Measurements from ENCODE around the gene PLEKHM3. TPM values are rescaled to one million over a fixed set of nuclear protein-coding genes. Genes with fewer than 3 reads are reported as not detected.

PLEKHM3 gene
- total RNA-seq, 1 experiment from 2014 or later, result 8.4 TPM

GRCh38 chr2:207920321-207920720, 105.0 kb downstream of the PLEKHM3 start:
- CTCF ChIA-PET, result no interaction called here
- H3K79me2 ChIP-seq (ENCODE audit: low read depth), result no peaks in the 10 kb centered on the region
- no peak for DNase-seq
- no peaks in the 10 kb centered on the region for H4K20me1 ChIP-seq (ENCODE audit: insufficient read depth)
- intact Hi-C loops (cut with micrococcal nuclease; ENCODE audit: unreplicated experiment), result no loop called here
- no peaks in the 10 kb centered on the region for H3K9me2 ChIP-seq (ENCODE audit: insufficient read depth)
- TF ChIP-seq EZH2 (IDR thresholded peaks at IDR 0.05; ENCODE audit: low read depth), result no peak
- TF ChIP-seq, protein P1, sequence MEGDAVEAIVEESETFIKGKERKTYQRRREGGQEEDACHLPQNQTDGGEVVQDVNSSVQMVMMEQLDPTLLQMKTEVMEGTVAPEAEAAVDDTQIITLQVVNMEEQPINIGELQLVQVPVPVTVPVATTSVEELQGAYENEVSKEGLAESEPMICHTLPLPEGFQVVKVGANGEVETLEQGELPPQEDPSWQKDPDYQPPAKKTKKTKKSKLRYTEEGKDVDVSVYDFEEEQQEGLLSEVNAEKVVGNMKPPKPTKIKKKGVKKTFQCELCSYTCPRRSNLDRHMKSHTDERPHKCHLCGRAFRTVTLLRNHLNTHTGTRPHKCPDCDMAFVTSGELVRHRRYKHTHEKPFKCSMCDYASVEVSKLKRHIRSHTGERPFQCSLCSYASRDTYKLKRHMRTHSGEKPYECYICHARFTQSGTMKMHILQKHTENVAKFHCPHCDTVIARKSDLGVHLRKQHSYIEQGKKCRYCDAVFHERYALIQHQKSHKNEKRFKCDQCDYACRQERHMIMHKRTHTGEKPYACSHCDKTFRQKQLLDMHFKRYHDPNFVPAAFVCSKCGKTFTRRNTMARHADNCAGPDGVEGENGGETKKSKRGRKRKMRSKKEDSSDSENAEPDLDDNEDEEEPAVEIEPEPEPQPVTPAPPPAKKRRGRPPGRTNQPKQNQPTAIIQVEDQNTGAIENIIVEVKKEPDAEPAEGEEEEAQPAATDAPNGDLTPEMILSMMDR (conservative IDR thresholded peaks at IDR 0.05), result no peak
- BruUV-seq (replicated peaks), result no TSS peak
- no peaks in the 10 kb centered on the region for H3K36me3 ChIP-seq (ENCODE audit: low read depth)
- H3F3A ChIP-seq (ENCODE audit: insufficient read depth, low read depth), result no peaks in the 10 kb centered on the region
- no peak overlapping the region for H3K4me2 ChIP-seq
- no peak overlapping the region for H3K4me3 ChIP-seq
- H2AFZ ChIP-seq, result no peak overlapping the region
- no peaks in the 10 kb centered on the region for H3K27me3 ChIP-seq (ENCODE audit: insufficient read depth, low read depth)
- H3K4me1 ChIP-seq (replicated peaks; ENCODE audit: insufficient read depth), result no peaks in the 10 kb centered on the region
- no peaks in the 10 kb centered on the region for H3K9me3 ChIP-seq (ENCODE audit: insufficient read depth, low read depth)
- H3K27ac ChIP-seq, result no peak overlapping the region
- POLR2A ChIA-PET (ENCODE audit: unreplicated experiment), result no interaction called here

DNA sequence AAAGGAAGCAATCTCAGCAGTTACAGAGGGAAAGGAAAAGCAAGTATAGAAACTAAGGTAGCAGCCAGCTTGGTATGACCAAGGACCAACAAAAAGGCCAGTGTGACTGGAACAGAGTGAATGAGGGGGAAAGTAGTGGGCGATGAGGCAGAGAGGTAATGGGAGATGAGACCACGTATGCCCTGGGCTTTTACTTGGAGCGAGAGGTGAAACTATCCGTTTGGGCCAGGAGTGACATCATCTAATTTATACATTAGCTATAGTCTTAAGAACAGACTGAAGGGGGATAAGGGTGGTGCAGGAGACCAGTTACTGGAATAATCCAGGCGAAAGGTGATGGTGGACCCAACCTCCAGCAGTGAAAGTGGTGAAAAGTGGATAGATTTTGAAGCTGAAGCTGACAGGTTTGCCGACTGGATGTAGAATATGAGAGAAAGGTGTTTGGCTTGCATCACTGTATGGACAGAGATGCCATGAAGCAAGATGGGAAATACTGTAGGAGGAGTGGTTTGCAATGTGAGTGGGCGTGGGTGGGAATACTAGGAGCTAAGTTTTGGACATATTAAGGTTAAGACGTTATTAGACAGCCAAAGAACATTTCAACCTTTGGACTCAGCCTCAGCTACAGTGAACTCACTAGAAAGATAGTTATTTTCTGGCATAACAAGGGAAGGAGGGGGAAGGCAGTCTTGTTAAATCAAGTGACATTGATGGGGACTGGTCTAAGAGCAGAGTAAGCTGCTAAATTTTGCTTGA, 106.0 kb downstream of the PLEKHM3 start:
- no TSS peak for BruUV-seq (replicated peaks)
- Histone ChIP-seq H2AFZ (no peak overlapping the region), H3K4me2 (no peak overlapping the region), H3K36me3 (ENCODE audit: low read depth) (no peaks in the 10 kb centered on the region), H3F3A (ENCODE audit: insufficient read depth, low read depth) (no peaks in the 10 kb centered on the region), H3K4me1 (replicated peaks; ENCODE audit: insufficient read depth) (no peaks in the 10 kb centered on the region), H4K20me1 (ENCODE audit: insufficient read depth) (no peaks in the 10 kb centered on the region), H3K4me3 (no peak overlapping the region), H3K27ac (no peak overlapping the region), H3K27me3 (ENCODE audit: insufficient read depth, low read depth) (no peaks in the 10 kb centered on the region), H3K9me3 (ENCODE audit: insufficient read depth, low read depth) (no peaks in the 10 kb centered on the region), H3K9me2 (ENCODE audit: insufficient read depth) (no peaks in the 10 kb centered on the region), H3K79me2 (ENCODE audit: low read depth) (no peaks in the 10 kb centered on the region)
- POLR2A ChIA-PET (ENCODE audit: unreplicated experiment), result no interaction called here
- no peak for TF ChIP-seq EZH2 (IDR thresholded peaks at IDR 0.05; ENCODE audit: low read depth)
- TF ChIP-seq, protein P1 (conservative IDR thresholded peaks at IDR 0.05), result no peak
- DNase-seq, result no peak
- CTCF ChIA-PET, result no interaction called here
- intact Hi-C loops (cut with micrococcal nuclease; ENCODE audit: unreplicated experiment), result no loop called here

GRCh38 chr2:207914716-207915115, 110.6 kb downstream of the PLEKHM3 start:
- intact Hi-C loops (cut with micrococcal nuclease; ENCODE audit: unreplicated experiment), result no loop called here
- no peaks in the 10 kb centered on the region for H3F3A ChIP-seq (ENCODE audit: insufficient read depth, low read depth)
- H3K27ac ChIP-seq, result no peak overlapping the region
- no peak overlapping the region for H3K4me2 ChIP-seq
- no peaks in the 10 kb centered on the region for H3K79me2 ChIP-seq (ENCODE audit: low read depth)
- TF ChIP-seq, protein P1 (conservative IDR thresholded peaks at IDR 0.05), result no peak
- no peak for TF ChIP-seq EZH2 (IDR thresholded peaks at IDR 0.05; ENCODE audit: low read depth)
- DNase-seq, result no peak
- CTCF ChIA-PET, result no interaction called here
- no peaks in the 10 kb centered on the region for H3K27me3 ChIP-seq (ENCODE audit: insufficient read depth, low read depth)
- H3K9me2 ChIP-seq (ENCODE audit: insufficient read depth), result no peaks in the 10 kb centered on the region
- no peaks in the 10 kb centered on the region for H3K4me1 ChIP-seq (replicated peaks; ENCODE audit: insufficient read depth)
- POLR2A ChIA-PET (ENCODE audit: unreplicated experiment), result no interaction called here
- no peaks in the 10 kb centered on the region for H4K20me1 ChIP-seq (ENCODE audit: insufficient read depth)
- BruUV-seq (replicated peaks), result no TSS peak
- no peaks in the 10 kb centered on the region for H3K9me3 ChIP-seq (ENCODE audit: insufficient read depth, low read depth)
- no peak overlapping the region for H2AFZ ChIP-seq
- no peak overlapping the region for H3K4me3 ChIP-seq
- no peaks in the 10 kb centered on the region for H3K36me3 ChIP-seq (ENCODE audit: low read depth)
